ENCODE results near the gene STRIT1. TPM values are rescaled to one million over a fixed set of nuclear protein-coding genes. Genes with fewer than 3 reads are reported as not detected.

The STRIT1 gene
- total and polyA plus RNA-seq, 10 of the 15 experiments (the other 5 are each of a cell fraction or from before 2014, with no cell fraction given): not detected

- 46% methylated on average over 2 of the region's 2 CpGs for WGBS (ENCODE audit: insufficient coverage, insufficient replicate concordance, low lambda C conversion rate, missing lambda C conversion rate)
- no peak overlapping the region for H3K4me2 ChIP-seq (ENCODE audit: control insufficient read depth, insufficient read depth)
- RAD21 ChIA-PET (ENCODE audit: unreplicated experiment): no interaction called here
Observed at GRCh38 chr3:155243512-155243921, 50.0 kb downstream of the STRIT1 start.

More at GRCh38 chr3:155243512-155243921, 50.0 kb downstream of the STRIT1 start:
- BruUV-seq (replicated peaks): no TSS peak
- no peak overlapping the region for H3K4me3 ChIP-seq
- DNase-seq (ENCODE audit: low read depth, low spot score) (no peak), ATAC-seq (no peak), FAIRE-seq (no peak)
- no peaks in the 10 kb centered on the region for H3K36me3 ChIP-seq (ENCODE audit: control insufficient read depth in 2 of 2, insufficient read depth in 2 of 2, low read length in 1 of 2)
- no peak overlapping the region for H3K27ac ChIP-seq (ENCODE audit: control insufficient read depth, insufficient read depth)
- TF ChIP-seq HDAC6 (IDR thresholded peaks at IDR 0.05; ENCODE audit: unreplicated experiment) (no peak), ZBTB11 (CRISPR knock-in tag; IDR thresholded peaks at IDR 0.05) (no peak), SRF (IDR thresholded peaks at IDR 0.05; ENCODE audit: low read depth in 2 of 2, low read length in 2 of 2) (no peak), JUNB (IDR thresholded peaks at IDR 0.05) (peak; percentile 18; the same call in 1 of the 2 replicates), CEBPZ (IDR thresholded peaks at IDR 0.05; ENCODE audit: low read depth, low read length) (no peak), ASH2L (IDR thresholded peaks at IDR 0.05; ENCODE audit: borderline replicate concordance, low read depth) (no peak), MXI1 (IDR thresholded peaks at IDR 0.05; ENCODE audit: low read depth, low read length) (no peak), NFIC (IDR thresholded peaks at IDR 0.05; ENCODE audit: low read depth, low read length) (peak; percentile 14; the same call in 1 of the 2 replicates), BMI1 (IDR thresholded peaks at IDR 0.05; ENCODE audit: borderline replicate concordance) (no peak), TCF7 (IDR thresholded peaks at IDR 0.05; ENCODE audit: borderline replicate concordance) (no peak)
- TF ChIP-seq, protein P1, sequence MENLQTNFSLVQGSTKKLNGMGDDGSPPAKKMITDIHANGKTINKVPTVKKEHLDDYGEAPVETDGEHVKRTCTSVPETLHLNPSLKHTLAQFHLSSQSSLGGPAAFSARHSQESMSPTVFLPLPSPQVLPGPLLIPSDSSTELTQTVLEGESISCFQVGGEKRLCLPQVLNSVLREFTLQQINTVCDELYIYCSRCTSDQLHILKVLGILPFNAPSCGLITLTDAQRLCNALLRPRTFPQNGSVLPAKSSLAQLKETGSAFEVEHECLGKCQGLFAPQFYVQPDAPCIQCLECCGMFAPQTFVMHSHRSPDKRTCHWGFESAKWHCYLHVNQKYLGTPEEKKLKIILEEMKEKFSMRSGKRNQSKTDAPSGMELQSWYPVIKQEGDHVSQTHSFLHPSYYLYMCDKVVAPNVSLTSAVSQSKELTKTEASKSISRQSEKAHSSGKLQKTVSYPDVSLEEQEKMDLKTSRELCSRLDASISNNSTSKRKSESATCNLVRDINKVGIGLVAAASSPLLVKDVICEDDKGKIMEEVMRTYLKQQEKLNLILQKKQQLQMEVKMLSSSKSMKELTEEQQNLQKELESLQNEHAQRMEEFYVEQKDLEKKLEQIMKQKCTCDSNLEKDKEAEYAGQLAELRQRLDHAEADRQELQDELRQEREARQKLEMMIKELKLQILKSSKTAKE (IDR thresholded peaks at IDR 0.05; ENCODE audit: low read depth, poor library complexity, severe bottlenecking): no peak
- H3K9ac ChIP-seq (ENCODE audit: control insufficient read depth, insufficient read depth, low read length): no peak overlapping the region
- H3K4me1 ChIP-seq (ENCODE audit: control insufficient read depth, insufficient read depth, low read length): no peaks in the 10 kb centered on the region
- ChIA-PET SMC1A (ENCODE audit: uncharacterized antibody, unreplicated experiment) (no interaction called here), CTCF (no interaction called here), POLR2A (no interaction called here)
- H3K79me2 ChIP-seq (ENCODE audit: control insufficient read depth, insufficient read depth, low read length): no peaks in the 10 kb centered on the region
- no peak overlapping the region for H2AFZ ChIP-seq (ENCODE audit: control insufficient read depth, low read depth, low read length)
- no peaks in the 10 kb centered on the region for H3K9me3 ChIP-seq (replicated peaks; ENCODE audit: control insufficient read depth, insufficient read depth, low read length)
- intact Hi-C loops (cut with micrococcal nuclease; ENCODE audit: unreplicated experiment) (no loop called here), in situ Hi-C loops (cut with MboI) (no loop called here)
- no peaks in the 10 kb centered on the region for H4K20me1 ChIP-seq (ENCODE audit: control insufficient read depth, insufficient read depth)
- no peaks in the 10 kb centered on the region for H3K27me3 ChIP-seq (replicated peaks in 1 of 2; ENCODE audit: control insufficient read depth in 2 of 2, insufficient read depth in 2 of 2, low read length in 1 of 2)
